ENCODE results near the gene TAB2. TPM values are rescaled to one million over a fixed set of nuclear protein-coding genes. Genes with fewer than 3 reads are reported as not detected.

Gene TAB2
- total RNA-seq, 1 donor from 2014 or later = 65.8 TPM

- intact Hi-C loops (cut with DNase I) = no loop called here
- Histone ChIP-seq H3K9me3 (no peaks in the 10 kb centered on the region), H3K4me1 (peaks cover 63% of the 10 kb centered on the region), H3K36me3 (no peaks in the 10 kb centered on the region), H3K4me3 (no peak overlapping the region), H3K27me3 (no peaks in the 10 kb centered on the region), H3K27ac (no peak overlapping the region)
- no peak for TF ChIP-seq CTCF (IDR thresholded peaks at IDR 0.05)
- no peak for ATAC-seq
- DNase-seq = no peak
Measured at GRCh38 chr6:149325648-149326236, 8.2 kb downstream of the TAB2 start.

- ATAC-seq = no peak
- intact Hi-C loops (cut with DNase I) = no loop called here
- H3K4me1 ChIP-seq = peaks cover 66% of the 10 kb centered on the region
Measured at GRCh38 chr6:149327638-149328037, 10.1 kb downstream of the TAB2 start.

GRCh38 chr6:149328083-149328482 is 10.6 kb downstream of the TAB2 start:
- intact Hi-C loops (cut with DNase I) = no loop called here
- no peak for TF ChIP-seq CTCF (IDR thresholded peaks at IDR 0.05)
- no peaks in the 10 kb centered on the region for H3K36me3 ChIP-seq
- no peaks in the 10 kb centered on the region for H3K27me3 ChIP-seq
- peaks cover 68% of the 10 kb centered on the region for H3K4me1 ChIP-seq
- no peak overlapping the region for H3K27ac ChIP-seq
- no peaks in the 10 kb centered on the region for H3K9me3 ChIP-seq
- ATAC-seq (no peak), DNase-seq (no peak)
- no peak overlapping the region for H3K4me3 ChIP-seq

More at GRCh38 chr6:149327638-149328037, 10.1 kb downstream of the TAB2 start:
- no peak for TF ChIP-seq CTCF (IDR thresholded peaks at IDR 0.05)
- Histone ChIP-seq H3K9me3 (no peaks in the 10 kb centered on the region), H3K27ac (no peak overlapping the region), H3K27me3 (no peaks in the 10 kb centered on the region), H3K36me3 (no peaks in the 10 kb centered on the region), H3K4me3 (no peak overlapping the region)
- DNase-seq = no peak

- H3K27ac ChIP-seq = no peak overlapping the region
- intact Hi-C loops (cut with DNase I) = no loop called here
- DNase-seq (no peak), ATAC-seq (no peak)
- no peak for TF ChIP-seq CTCF (IDR thresholded peaks at IDR 0.05)
- no peaks in the 10 kb centered on the region for H3K36me3 ChIP-seq
- H3K9me3 ChIP-seq = no peaks in the 10 kb centered on the region
- no peaks in the 10 kb centered on the region for H3K27me3 ChIP-seq
- peaks cover 58% of the 10 kb centered on the region for H3K4me1 ChIP-seq
- no peak overlapping the region for H3K4me3 ChIP-seq
Measured at GRCh38 chr6:149329529-149329928, 12.0 kb downstream of the TAB2 start.

- Histone ChIP-seq H3K9me3 (no peaks in the 10 kb centered on the region), H3K36me3 (no peaks in the 10 kb centered on the region), H3K27ac (no peak overlapping the region), H3K4me3 (no peak overlapping the region), H3K4me1 (peaks cover 59% of the 10 kb centered on the region), H3K27me3 (no peaks in the 10 kb centered on the region)
- no peak for TF ChIP-seq CTCF (IDR thresholded peaks at IDR 0.05)
- DNase-seq (no peak), ATAC-seq (no peak)
- intact Hi-C loops (cut with DNase I) = no loop called here
Measured at GRCh38 chr6:149330133-149330532, 12.6 kb downstream of the TAB2 start.

Data from upper lobe of right lung (tissue), 1 donor.